Measurements from ENCODE around the gene EDN3. TPM values are rescaled to one million over a fixed set of nuclear protein-coding genes. Genes with fewer than 3 reads are reported as not detected.
"Not testable (repeated sequence)": the region's sequence is repeated elsewhere in the genome, so short reads cannot be mapped to it uniquely, and the experiment has no call there.

Gene EDN3
- total RNA-seq, 2 experiments from 2014 or later, result not detected

- Mint-ChIP-seq H3K27ac (no peak overlapping the region), H3K4me3 (no peak overlapping the region), H3K4me1 (ENCODE audit: low read depth) (no peaks in the 10 kb centered on the region), H3K36me3 (ENCODE audit: low read depth) (no peaks in the 10 kb centered on the region), H3K9me3 (ENCODE audit: insufficient read depth) (no peaks in the 10 kb centered on the region), H3K27me3 (ENCODE audit: low read depth) (peaks cover 6% of the 10 kb centered on the region)
- no peak for DNase-seq
- POLR2A ChIA-PET, result no interaction called here
- CTCF ChIA-PET, result no interaction called here
- ATAC-seq, result no peak
Measured at GRCh38 chr20:59326188-59326587, 25.8 kb downstream of the EDN3 start.

GRCh38 chr20:59328071-59328470 lies 27.7 kb downstream of the EDN3 start:
- ATAC-seq (no peak), DNase-seq (no peak)
- Mint-ChIP-seq H3K4me1 (ENCODE audit: low read depth) (no peaks in the 10 kb centered on the region), H3K27ac (no peak overlapping the region), H3K9me3 (ENCODE audit: insufficient read depth) (no peaks in the 10 kb centered on the region), H3K36me3 (ENCODE audit: low read depth) (no peaks in the 10 kb centered on the region), H3K27me3 (ENCODE audit: low read depth) (peaks cover 9% of the 10 kb centered on the region), H3K4me3 (no peak overlapping the region)
- ChIA-PET POLR2A (no interaction called here), CTCF (interaction anchor here (0.5 kb wide), 1 partner anchor 127 kb away, joined by 3 read pairs; no protein-coding TSS in a partner anchor)

DNA sequence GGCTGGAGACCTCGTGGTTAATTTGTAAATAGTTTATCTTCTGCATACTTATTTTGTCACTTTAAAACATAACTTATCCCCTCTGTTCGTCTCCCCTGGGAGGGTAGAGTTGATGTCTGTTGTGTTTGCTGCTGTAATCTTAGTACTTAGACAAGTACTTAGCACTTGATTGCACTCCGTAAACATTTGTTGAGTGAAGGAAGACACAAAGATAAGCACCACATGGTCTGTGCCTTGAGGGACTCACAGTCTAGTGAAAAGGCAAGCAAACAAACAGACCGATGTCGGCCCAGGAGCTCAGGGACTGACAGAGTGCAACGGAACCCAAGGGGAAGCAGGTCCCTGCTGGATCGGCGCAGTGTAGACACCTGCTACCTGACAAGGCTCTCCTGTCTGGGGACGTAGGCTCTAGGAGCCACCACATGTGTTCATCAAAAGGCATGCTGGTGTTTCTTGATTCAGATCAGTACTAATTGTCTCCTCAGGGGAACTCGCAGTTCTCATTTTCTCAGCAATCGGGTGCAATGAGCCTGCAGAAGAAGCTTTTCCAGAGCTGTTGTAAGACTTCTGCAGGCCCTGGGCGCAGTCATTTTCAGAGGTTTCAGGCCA lies 31.4 kb downstream of the EDN3 start:
- Mint-ChIP-seq H3K27me3 (ENCODE audit: low read depth) (peaks cover 13% of the 10 kb centered on the region), H3K4me3 (no peak overlapping the region), H3K27ac (no peak overlapping the region), H3K4me1 (ENCODE audit: low read depth) (no peaks in the 10 kb centered on the region), H3K9me3 (ENCODE audit: insufficient read depth) (no peaks in the 10 kb centered on the region), H3K36me3 (ENCODE audit: low read depth) (no peaks in the 10 kb centered on the region)
- ChIA-PET POLR2A (no interaction called here), CTCF (no interaction called here)
- DNase-seq (no peak), ATAC-seq (no peak)

DNA sequence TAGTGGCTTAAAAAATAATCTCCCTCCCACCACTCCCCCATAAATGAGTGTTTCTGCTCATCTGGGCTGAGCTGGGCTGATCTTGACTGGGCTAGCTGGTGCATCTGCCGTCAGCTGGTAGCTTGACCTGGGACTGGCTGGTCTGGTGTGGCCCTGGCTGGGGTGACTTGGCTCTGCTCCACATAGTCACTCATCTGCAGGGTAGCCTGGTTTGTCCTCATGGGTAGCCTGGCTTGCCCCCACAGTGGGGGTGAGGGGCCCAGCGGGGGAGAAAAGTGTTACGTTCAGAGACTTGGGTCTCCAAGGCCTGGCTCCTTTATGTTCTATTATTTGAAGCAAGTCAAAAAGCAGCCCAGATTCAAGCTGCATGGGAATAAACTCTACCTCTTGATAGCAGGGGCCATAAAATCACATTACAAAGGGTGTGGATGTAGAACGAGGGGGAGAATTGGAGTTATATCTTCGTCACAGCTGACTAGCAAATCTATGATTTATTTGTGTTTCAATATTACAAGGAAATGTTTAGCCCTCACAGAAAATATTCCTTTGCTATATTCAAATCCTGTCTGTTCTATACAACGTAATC lies 32.9 kb downstream of the EDN3 start:
- H3K4me3 Mint-ChIP-seq, result no peak overlapping the region

DNA sequence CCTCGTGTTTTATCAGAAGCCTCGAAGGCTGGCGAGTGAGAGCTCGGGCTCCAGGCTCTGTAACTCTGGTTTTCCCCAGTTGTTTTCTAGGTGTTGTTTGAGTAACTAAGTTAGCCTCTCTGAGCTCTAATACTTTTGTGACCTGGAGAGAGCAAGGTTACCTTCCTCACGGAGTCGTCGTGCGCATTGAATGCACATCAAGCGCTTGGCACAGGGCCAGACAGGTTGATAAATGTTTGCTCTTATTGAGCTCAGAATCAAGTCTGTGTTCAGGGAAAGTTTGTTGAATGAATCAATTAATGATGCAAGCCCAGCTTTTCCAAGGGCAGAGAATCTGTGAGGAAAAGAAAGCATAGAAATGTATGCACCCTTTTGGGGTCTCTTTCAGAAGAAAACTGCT lies 33.5 kb downstream of the EDN3 start:
- Mint-ChIP-seq H3K9me3 (ENCODE audit: insufficient read depth) (no peaks in the 10 kb centered on the region), H3K36me3 (ENCODE audit: low read depth) (no peaks in the 10 kb centered on the region), H3K4me3 (no peak overlapping the region), H3K4me1 (ENCODE audit: low read depth) (no peaks in the 10 kb centered on the region), H3K27ac (no peak overlapping the region), H3K27me3 (ENCODE audit: low read depth) (peaks cover 12% of the 10 kb centered on the region)
- DNase-seq, result no peak
- CTCF ChIA-PET, result interaction anchor here (1.5 kb wide), 1 partner anchor 52 kb away, joined by 3 read pairs; no protein-coding TSS in a partner anchor
- ATAC-seq, result no peak
- POLR2A ChIA-PET, result no interaction called here

More for the DNA sequence above, 32.9 kb downstream of the EDN3 start:
- no peak for ATAC-seq
- CTCF ChIA-PET, result no interaction called here
- H3K27ac Mint-ChIP-seq, result no peak overlapping the region
- no peaks in the 10 kb centered on the region for H3K36me3 Mint-ChIP-seq (ENCODE audit: low read depth)
- POLR2A ChIA-PET, result no interaction called here
- peaks cover 13% of the 10 kb centered on the region for H3K27me3 Mint-ChIP-seq (ENCODE audit: low read depth)
- no peak for DNase-seq
- no peaks in the 10 kb centered on the region for H3K4me1 Mint-ChIP-seq (ENCODE audit: low read depth)
- H3K9me3 Mint-ChIP-seq (ENCODE audit: insufficient read depth), result no peaks in the 10 kb centered on the region

GRCh38 chr20:59334651-59335300 lies 34.4 kb downstream of the EDN3 start:
- Mint-ChIP-seq H3K4me1 (ENCODE audit: low read depth) (no peaks in the 10 kb centered on the region), H3K9me3 (ENCODE audit: insufficient read depth) (no peaks in the 10 kb centered on the region), H3K4me3 (no peak overlapping the region), H3K36me3 (ENCODE audit: low read depth) (no peaks in the 10 kb centered on the region), H3K27ac (no peak overlapping the region), H3K27me3 (ENCODE audit: low read depth) (peaks cover 10% of the 10 kb centered on the region)
- DNase-seq, result no peak
- ChIA-PET CTCF (interaction anchor here (1.5 kb wide), 1 partner anchor 51 kb away, joined by 3 read pairs; no protein-coding TSS in a partner anchor), POLR2A (no interaction called here)
- no peak for ATAC-seq

DNA sequence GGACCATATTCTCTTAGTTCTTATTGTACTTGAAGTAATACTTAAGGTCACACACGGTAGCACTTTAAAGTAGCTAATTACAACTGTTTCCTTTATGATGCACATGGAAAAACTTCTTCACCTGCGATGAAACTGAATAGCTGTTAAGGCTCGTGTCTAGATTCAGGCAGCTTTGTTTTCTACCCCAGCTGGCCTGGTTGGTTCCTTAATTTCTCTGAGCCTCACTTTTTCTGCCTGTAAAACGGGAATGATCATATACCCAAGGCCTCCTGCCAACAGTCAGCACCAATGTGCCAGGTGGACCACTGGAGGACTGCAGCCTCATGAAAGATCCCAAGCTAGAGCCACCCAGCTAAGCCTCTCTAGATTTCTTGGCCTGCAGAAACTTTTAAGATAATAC lies 35.0 kb downstream of the EDN3 start:
- H3K27me3 Mint-ChIP-seq (ENCODE audit: low read depth), result peaks cover 10% of the 10 kb centered on the region
- ATAC-seq, result no peak
- no peaks in the 10 kb centered on the region for H3K36me3 Mint-ChIP-seq (ENCODE audit: low read depth)

GRCh38 chr20:59336540-59336939 lies 36.1 kb downstream of the EDN3 start:
- DNase-seq, result no peak
- Mint-ChIP-seq H3K4me3 (no peak overlapping the region), H3K27me3 (ENCODE audit: low read depth) (peaks cover 4% of the 10 kb centered on the region), H3K9me3 (ENCODE audit: insufficient read depth) (no peaks in the 10 kb centered on the region), H3K27ac (no peak overlapping the region), H3K36me3 (ENCODE audit: low read depth) (no peaks in the 10 kb centered on the region), H3K4me1 (ENCODE audit: low read depth) (no peaks in the 10 kb centered on the region)
- ChIA-PET CTCF (no interaction called here), POLR2A (no interaction called here)
- no peak for ATAC-seq

More for the DNA sequence above, 35.0 kb downstream of the EDN3 start:
- no peak overlapping the region for H3K27ac Mint-ChIP-seq
- no peak overlapping the region for H3K4me3 Mint-ChIP-seq
- no peak for DNase-seq
- CTCF ChIA-PET, result interaction anchor here (1.5 kb wide), 1 partner anchor 50 kb away, joined by 3 read pairs; no protein-coding TSS in a partner anchor
- H3K9me3 Mint-ChIP-seq (ENCODE audit: insufficient read depth), result no peaks in the 10 kb centered on the region
- POLR2A ChIA-PET, result no interaction called here
- no peaks in the 10 kb centered on the region for H3K4me1 Mint-ChIP-seq (ENCODE audit: low read depth)

DNA sequence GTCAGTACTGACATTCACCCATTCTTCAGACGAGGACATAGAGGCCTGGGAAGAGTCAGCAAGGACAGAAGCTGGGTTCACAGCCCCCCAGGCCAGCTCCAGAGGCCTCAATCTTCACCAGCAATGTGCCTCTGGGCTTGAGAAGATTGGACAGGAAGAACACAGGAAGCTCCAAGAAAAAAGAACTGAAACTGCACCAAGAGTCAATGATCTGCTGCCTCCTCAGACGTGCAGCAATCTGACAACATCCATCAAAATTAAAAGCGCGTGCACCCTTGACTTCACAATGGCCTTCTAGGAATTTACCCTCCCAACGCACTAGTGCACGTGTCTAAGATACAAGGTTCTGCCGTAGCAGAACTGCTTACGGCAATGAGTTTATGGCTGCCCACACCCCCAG lies 38.0 kb downstream of the EDN3 start:
- POLR2A ChIA-PET; H3K27ac Mint-ChIP-seq; H3K36me3 Mint-ChIP-seq (ENCODE audit: low read depth); DNase-seq; ATAC-seq; H3K9me3 Mint-ChIP-seq (ENCODE audit: insufficient read depth); CTCF ChIA-PET; H3K4me3 Mint-ChIP-seq; H3K27me3 Mint-ChIP-seq (ENCODE audit: low read depth); H3K4me1 Mint-ChIP-seq (ENCODE audit: low read depth): not testable (repeated sequence)

GRCh38 chr20:59340201-59340885 lies 39.9 kb downstream of the EDN3 start:
- ATAC-seq, result no peak
- no peak for DNase-seq
- Mint-ChIP-seq H3K4me1 (ENCODE audit: low read depth) (no peaks in the 10 kb centered on the region), H3K27ac (no peak overlapping the region), H3K36me3 (ENCODE audit: low read depth) (no peaks in the 10 kb centered on the region), H3K27me3 (ENCODE audit: low read depth) (peaks cover 5% of the 10 kb centered on the region), H3K4me3 (no peak overlapping the region), H3K9me3 (ENCODE audit: insufficient read depth) (peaks cover 5% of the 10 kb centered on the region)
- POLR2A ChIA-PET, result no interaction called here
- CTCF ChIA-PET, result no interaction called here

GRCh38 chr20:59341285-59342022 lies 41.0 kb downstream of the EDN3 start:
- CTCF ChIA-PET; H3K9me3 Mint-ChIP-seq (ENCODE audit: insufficient read depth); H3K36me3 Mint-ChIP-seq (ENCODE audit: low read depth); H3K27me3 Mint-ChIP-seq (ENCODE audit: low read depth); ATAC-seq; POLR2A ChIA-PET; H3K4me1 Mint-ChIP-seq (ENCODE audit: low read depth); H3K27ac Mint-ChIP-seq; H3K4me3 Mint-ChIP-seq; DNase-seq: not testable (repeated sequence)
